ENCODE data around the gene DSTN. TPM values are rescaled to one million over a fixed set of nuclear protein-coding genes. Genes with fewer than 3 reads are reported as not detected.
A peak's percentile ranks its signal among the peaks of the same experiment; 100 is the strongest.

Gene DSTN
- 1,000 to 10,000 TPM; 1,245 to 1,338 TPM for total RNA-seq
- long read RNA-seq, donor 1, transcript DSTN-201 (4 exons, 3,617 nt) = major isoform, 761 of 866 reads
- long read RNA-seq, donor 1, transcript DSTN-203 (5 exons, 1,853 nt) = minor isoform, 19 of 866 reads
- long read RNA-seq, donor 1, partial matches to known transcripts = 61 of 866 reads
- long read RNA-seq, donor 1, other reads (novel, unspliced or antisense) = 25 of 866 reads
- long read RNA-seq, donor 2, transcript DSTN-201 (4 exons, 3,617 nt) = major isoform, 4,963 of 5,328 reads
- long read RNA-seq, donor 2, transcript DSTN-203 (5 exons, 1,853 nt) = minor isoform, 58 of 5,328 reads
- long read RNA-seq, donor 2, partial matches to known transcripts = 138 of 5,328 reads
- long read RNA-seq, donor 2, other reads (novel, unspliced or antisense) = 169 of 5,328 reads

DNA sequence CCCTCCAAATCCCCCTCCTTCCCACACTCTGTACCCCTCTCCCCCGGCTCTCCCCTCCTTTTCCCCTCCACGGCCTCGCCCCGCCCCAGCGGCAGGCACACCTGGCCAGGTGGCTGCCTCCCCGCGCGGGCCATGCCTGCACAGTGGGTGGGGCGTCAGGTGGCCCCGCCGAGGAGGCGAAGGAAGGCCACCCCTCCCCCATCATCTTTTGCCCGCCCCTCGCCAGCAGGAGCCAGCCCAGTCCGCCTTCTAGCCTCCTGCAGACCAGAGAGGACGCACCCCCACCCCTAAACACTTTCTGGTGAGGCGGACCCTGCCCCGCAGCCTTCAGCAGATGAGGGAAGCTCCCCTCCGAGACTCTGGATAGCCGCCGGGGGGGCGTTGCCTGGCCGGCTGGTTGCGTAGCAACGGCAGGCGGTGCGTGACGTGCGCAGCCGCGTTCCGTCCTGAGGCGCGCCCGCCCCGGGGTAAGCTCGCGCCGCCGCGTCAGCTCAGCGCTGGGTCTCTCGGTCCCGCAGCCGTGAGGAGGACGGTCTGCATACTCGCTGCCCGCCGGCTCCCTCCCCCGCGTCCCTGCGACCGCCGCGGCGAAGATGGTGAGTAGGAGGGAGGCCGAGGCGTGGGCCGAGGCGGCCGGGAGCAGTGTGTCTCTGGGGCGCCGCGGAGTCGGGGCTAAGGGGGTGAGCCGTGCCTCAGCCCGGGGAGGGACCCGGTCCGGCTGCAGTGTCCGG lies at the start of gene DSTN:
TSS of gene DSTN (plus strand) at position 460 of the 731 bp plus-strand sequence. CDS start at position 594, 134 bp downstream.
- peak; percentile 98 for DNase-seq (ENCODE audit: low spot score)
- intact Hi-C loops (cut with DNase I) = loop anchor here (5.0 kb wide), 2 partner anchors 32 to 43 kb away; no protein-coding TSS in a partner anchor

DNA sequence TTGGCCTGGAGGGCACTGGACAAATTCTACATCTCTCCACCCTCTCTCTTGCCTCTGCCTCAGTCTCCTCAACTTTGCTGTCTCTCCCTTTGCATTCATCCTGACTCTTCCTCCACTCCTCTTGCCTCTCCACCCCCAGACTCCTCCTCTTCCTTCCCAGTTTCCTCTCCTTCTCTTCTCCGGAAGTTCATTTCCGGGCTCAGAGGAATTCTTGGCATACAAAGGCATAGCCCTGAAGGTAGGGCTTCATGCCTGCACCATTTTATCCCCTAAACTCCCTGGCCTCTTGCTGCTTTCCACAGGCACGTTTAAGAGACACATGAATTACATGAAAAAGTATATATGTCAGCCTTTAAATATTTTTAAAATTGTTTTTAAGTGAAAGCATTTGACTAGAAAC lies 49.3 kb upstream of the DSTN start:
- intact Hi-C loops (cut with DNase I) = no loop called here
- no peak for DNase-seq (ENCODE audit: low spot score)

DNA sequence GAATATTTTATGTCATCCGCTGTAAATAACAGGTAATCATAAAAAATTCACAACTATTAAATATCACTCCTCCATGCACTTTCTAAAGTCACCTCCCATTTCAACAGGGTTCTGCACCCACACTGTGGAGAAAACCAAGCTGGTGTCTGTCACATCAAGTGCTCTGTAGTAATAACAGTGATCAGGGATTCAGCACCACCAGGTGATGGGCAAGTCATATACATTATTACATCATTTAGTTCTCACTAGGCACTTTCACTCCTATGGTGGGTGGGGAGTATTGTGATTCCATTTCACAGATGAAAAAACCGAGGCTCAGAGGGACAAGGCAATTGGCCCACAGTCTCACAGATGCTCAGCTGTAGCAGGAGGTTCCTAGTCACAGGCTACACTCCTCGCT lies 47.3 kb upstream of the DSTN start:
- DNase-seq (ENCODE audit: low spot score) = no peak
- intact Hi-C loops (cut with DNase I) = no loop called here

DNA sequence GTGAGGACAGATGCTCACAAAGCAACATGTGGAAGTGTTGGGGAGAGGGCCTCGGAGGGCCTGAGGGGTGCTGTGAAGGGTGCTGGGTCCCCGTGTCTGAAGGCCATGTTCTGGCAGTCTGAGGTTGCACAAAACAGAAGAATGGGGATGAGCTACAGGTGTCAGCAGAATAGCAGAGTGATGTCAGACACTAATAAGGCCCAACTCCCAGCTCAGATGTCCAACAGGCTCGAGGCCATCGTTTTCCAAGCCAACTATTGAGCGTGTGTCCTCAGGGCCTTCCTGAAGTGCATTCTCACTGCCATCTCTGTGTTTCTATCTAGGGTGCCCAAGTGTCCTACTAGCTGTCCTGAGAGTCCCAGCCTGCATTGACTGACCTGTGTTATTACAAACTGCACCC lies 46.5 kb upstream of the DSTN start:
- intact Hi-C loops (cut with DNase I) = no loop called here
- DNase-seq (ENCODE audit: low spot score) = no peak

DNA sequence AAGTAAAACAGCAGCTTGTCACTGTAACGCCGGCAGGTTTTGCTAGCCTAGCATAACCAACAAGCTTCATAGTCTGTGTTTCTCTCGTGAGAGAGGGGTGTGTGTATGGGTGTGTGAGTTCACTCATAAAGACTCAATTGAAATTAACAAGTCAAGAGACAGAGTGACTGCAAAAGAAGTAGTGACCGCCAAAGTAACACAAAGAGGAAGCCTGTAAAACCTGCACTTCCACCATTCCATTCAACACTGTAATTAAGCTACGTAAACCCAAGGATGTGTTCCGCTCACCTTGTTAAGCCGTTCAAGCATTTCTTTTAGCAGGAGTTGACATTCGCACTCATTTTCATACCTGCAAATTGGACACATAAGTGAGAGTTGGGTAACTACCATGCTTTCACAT lies 45.3 kb upstream of the DSTN start:
- intact Hi-C loops (cut with DNase I) = no loop called here
- no peak for DNase-seq (ENCODE audit: low spot score)

DNA sequence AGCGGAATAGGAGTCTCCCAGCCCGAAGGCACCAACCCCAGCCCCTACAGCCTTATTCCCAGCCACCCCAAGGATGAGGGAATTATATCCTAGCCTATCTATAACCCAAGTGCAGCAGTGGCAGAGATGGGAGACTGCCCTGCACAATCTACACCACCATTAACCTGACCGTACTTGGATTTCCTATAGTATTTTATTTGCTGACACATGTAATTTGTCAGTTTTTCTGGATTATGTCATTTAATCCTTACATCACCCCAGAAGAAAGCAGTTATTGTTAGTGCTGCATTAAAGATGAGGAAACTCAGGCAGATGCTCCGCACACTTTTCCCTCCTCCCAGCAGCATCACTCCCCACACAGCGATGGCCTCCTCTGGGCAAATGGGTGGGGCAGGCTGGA lies 44.7 kb upstream of the DSTN start:
- intact Hi-C loops (cut with DNase I) = no loop called here
- no peak for DNase-seq (ENCODE audit: low spot score)

DNA sequence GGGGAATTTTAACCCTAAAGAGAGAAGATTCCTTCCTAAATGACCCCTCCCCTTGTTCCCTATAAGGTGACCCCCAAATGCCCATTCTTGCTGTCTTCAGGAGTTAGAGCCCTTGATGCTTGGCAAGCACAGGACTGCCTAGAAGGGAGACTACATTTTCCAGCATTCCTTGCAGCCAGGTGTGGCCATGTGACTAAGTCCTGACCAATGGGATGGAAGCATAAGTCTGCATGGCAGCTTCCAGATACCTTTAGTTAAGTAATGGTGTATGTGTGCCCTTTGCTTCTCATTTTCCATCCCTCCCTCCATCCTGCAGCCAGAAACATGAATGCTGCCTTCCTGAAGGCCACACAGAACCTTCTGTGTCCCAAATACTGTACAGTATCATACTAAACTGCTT lies 44.2 kb upstream of the DSTN start:
- intact Hi-C loops (cut with DNase I) = no loop called here
- DNase-seq (ENCODE audit: low spot score) = no peak

DNA sequence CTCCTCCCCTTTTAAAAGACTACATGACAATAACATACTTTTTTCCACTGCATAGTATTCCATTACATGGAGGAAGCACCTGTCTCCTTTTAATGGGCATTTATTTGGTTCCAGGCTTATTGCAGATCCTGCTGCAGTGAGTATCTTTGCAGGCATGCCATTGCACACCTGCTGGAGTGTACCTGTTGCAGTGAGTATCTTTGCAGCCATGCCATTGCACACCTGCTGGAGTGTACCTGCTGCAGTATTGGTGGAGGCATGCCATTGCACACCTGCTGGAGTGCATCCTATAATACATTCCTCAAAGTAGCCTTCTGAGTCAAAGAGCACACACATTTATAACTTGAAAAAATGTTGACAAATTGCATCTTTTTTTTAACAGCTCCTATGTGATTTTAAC lies 40.3 kb upstream of the DSTN start:
- intact Hi-C loops (cut with DNase I) = no loop called here
- DNase-seq (ENCODE audit: low spot score) = no peak

DNA sequence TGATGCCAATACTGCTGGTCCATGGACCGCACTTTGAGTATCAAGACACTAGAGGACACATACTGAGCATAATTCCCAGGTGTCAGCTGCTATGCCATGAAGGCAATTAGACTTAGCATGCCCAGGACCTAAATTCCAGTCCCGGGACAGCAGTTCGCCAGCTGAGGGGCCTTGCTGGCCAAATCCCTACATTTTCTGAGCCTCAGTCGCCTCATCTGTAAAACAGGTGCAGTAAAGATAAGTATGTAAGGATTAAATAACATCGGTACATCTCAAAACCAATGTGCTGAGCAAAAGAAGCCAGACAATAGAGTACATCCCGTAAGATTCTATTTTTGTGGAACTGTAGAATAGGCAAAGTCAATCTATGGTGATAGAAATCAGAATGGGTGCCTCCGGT lies 39.7 kb upstream of the DSTN start:
- no peak for DNase-seq (ENCODE audit: low spot score)
- intact Hi-C loops (cut with DNase I) = loop anchor here in 1 of 2 donors (10.0 kb wide), 1 partner anchor 375 kb away; no protein-coding TSS in a partner anchor

DNA sequence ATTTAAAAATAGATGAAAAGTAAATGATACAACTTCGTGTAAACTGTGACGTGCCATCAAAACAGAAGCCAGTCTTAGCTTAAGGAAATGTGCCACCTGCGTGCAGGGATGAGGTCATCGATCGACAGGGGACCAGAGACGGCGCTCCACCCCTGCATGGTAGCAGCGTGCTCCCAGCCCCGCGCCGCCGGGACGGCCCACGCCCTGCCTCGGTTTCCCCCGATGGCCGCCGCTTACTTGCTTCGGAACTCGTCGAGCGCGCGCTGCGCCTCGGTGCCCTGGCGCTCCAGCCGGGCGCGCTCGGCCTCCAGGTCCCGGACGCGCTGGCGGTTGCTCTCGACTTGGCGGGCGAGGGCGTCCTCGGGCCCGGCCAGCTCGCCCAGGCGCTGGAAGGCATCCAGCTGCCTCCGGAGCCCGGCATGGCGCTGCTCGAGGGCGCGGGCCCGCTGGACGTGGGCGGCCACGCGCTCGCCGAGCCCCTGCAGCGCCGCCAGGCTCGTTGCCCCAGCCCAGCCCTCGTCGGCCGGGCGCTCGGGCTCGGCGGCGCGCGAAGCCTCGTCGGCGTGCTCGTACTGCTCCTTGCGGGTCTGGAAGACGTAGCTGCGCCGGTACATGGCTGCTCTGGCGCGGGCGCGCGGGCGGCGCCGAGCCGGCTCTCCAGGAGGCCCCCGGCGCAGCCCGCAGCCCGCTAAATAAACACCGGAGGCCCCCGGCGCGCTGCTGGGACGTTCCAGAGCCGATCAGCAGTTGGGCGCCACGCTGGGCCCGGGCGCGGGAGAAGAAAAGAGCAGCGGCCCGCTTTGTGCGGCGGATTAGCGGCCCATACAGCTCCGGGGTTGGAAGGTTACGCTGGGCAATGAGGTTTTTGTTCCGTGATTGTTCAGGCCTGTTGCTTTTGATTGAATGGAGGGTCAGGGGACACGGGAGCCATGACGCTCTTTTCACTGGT lies 38.9 kb upstream of the DSTN start, which contains the start of gene BFSP1:
TSS of gene BFSP1 (minus strand) at position 664 of the 949 bp plus-strand sequence. CDS start at position 614, 50 bp downstream.
- intact Hi-C loops (cut with DNase I) = loop anchor here in 1 of 2 donors (10.0 kb wide), 1 partner anchor 374 kb away; no protein-coding TSS in a partner anchor
- peak; percentile 84 for DNase-seq (ENCODE audit: low spot score)

DNA sequence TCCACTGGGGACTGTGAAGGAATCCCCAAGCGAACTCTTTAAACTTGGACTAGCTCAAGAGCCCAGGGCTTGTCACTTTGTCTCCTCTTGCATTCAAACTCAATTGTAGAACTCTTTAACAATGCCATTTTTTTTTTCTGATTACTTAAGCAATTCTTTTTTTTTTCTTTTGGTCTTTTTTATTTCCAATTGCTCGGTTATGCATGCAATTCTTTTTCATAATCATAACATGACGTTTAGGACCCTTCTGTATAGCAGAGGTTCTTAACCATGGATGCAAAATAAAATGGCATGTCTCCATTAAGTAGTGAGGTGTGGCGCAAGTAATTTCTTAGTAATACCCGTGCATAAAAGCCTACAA lies 38.2 kb upstream of the DSTN start:
- intact Hi-C loops (cut with DNase I) = loop anchor here in 1 of 2 donors (10.0 kb wide), 1 partner anchor 373 kb away; no protein-coding TSS in a partner anchor

DNA sequence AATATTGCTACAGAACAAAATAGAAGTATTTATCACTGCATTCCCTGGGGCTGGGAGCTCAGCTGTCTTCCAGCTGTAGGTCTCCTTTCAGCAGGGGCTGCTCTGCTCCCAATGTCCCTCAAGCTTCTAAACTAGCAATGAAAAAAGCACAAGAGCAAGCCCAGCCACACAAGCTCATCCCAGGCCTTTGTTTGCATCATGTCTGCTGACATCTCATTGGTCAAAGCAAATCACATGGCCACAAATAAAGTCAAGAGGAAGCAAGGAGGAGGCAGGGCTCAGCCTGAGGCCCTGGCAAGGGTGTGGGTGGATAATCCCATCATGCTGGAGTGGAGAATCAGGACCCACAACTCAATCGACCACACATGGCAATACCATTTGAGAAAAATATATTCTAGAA lies 36.5 kb upstream of the DSTN start:
- intact Hi-C loops (cut with DNase I) = loop anchor here in 1 of 2 donors (10.0 kb wide), 1 partner anchor 371 kb away; no protein-coding TSS in a partner anchor
- no peak for DNase-seq (ENCODE audit: low spot score)

More for the DNA sequence above, 38.2 kb upstream of the DSTN start:
- DNase-seq (ENCODE audit: low spot score) = no peak

DNA sequence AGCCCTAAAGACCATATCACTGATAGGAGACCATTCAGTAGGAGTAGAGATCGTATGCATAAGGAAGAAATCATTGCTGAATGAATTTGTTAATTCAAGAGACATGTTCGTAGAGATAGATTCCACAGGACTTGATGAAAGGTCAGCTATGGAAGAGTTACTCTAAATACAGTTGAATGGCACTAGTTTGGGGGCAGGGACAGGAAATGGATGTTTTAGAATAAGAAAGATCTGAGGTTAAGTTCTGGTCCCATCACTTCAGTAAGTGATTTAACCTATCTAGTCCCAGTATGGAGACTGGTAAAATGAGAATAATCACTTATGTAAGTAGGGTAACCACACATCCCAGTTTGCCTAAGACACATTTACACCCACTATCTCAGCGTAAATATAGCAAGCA lies 35.8 kb upstream of the DSTN start:
- intact Hi-C loops (cut with DNase I) = loop anchor here in 1 of 2 donors (10.0 kb wide), 1 partner anchor 371 kb away; no protein-coding TSS in a partner anchor
- no peak for DNase-seq (ENCODE audit: low spot score)

DNA sequence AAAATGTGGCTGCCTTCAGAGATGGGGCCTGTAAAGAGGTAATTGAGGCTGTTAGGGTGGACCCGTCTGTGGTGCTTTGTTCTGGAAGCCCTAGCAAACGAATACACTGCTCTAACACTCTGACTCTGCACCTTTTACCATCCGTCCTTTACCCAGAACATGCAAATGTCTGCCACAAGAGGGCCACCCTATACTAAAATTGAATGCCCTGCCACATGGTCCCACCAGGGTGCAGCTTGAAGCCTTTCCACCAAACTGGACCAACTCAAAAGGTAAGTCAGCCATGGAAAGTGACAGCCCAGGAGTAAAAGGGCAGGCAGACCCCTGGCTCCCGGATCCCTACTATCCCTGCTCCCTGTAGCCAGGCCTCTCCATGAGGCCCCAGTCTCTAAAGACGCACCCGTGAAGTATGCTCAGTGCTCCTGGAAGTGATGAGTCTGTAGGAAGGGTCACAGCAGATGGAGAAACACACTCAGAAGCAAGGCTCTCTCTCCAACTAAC lies 32.9 kb upstream of the DSTN start:
- intact Hi-C loops (cut with DNase I) = loop anchor here (2.0 to 10.0 kb wide), 4 partner anchors 35 to 368 kb away; partner anchors contain the start of gene DSTN (in 1 of the 2)
- DNase-seq (ENCODE audit: low spot score) = no peak

DNA sequence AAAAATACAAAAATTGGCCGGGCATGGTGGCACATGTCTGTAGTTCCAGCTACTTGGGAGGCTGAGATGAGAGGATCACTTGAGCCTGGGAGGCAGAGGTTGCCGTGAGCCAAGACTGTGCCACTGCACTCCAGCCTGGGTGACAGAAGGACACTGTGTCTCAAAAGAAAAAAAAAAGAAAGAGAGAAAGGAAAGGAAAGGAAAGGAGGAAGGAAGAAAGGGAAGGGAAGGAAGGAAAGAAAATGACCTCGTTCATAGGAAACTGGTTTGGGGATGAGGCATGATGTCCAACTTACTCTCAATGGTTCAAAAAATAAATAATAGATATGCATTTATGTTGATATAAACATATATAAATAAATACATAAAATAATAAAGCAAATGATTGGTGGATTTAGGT lies 31.9 kb upstream of the DSTN start:
- intact Hi-C loops (cut with DNase I) = loop anchor here (2.0 to 10.0 kb wide), 4 partner anchors 34 to 367 kb away; partner anchors contain the start of gene DSTN (in 1 of the 2)
- DNase-seq (ENCODE audit: low spot score) = no peak

DNA sequence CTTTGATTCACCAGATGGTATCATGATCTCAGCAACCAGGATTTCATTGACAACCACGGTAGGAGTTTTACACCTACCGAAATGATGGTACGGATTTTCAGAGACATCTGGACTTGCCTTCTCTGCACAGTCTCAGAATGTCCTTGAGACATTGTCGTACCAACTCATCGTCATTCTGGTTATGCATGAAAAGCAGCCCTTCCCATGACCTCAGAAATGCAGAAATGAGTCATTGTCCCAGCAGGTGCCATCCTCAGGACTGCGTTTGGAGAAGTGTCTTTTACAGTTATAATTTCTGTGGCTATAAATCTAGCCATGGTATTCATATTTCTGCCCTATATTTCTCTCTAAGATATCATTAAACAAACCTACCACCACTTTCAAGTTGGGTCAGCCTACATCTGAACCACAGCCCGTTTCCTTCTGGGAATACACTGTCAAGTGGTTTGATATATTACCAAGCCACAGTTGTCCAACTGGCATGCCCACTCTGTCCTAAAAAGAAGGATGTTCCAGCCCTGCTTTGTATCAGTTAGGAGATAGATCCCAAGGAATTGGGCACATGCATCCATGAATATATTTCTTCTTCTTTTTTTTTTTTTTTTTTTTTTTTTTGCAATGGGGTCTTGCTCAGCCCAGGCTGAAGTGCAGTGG lies 31.2 kb upstream of the DSTN start:
- no peak for DNase-seq (ENCODE audit: low spot score)
- intact Hi-C loops (cut with DNase I) = loop anchor here in 1 of 2 donors (5.0 to 10.0 kb wide), 3 partner anchors 34 to 366 kb away; partner anchors contain the start of gene DSTN

DNA sequence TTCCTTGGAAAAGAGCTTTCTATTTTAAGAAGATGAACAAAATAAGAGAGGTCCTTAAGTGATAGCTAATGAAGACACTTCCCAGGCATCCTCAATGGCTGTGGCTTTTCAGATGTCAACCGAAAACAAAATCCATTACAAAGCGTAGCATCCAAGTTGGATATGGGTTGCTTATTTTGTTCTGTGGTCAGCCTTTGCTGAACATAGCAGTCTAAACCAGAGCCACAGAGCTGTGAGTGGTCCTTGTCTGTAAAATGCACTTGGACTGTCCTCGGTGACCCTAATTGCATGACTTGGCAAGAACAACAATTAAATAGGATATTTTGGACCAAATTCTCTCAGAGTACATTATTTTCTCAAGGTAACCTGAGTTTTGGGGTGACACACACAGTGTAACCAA lies 28.3 kb upstream of the DSTN start:
- intact Hi-C loops (cut with DNase I) = loop anchor here in 1 of 2 donors (5.0 kb wide), 2 partner anchors 36 to 56 kb away; no protein-coding TSS in a partner anchor

DNA sequence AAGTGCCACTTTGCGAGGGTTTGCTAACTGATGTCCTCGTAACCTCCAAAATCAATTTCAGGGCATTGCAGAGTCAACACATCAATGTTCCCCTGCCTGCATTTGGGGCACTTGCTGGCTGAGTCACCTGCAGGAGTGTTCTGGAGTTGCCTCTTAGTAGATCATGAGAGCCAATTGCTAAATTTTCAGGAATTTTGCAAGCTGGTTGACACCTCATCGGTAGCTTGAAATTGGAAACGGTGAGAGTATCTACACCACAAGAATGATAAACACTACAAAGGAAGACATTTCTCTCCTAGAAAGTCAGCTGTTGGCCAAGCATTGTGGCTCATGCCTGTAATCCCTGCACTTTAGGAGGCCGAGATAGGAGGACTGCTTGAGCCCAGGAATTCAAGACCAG lies 27.9 kb upstream of the DSTN start:
- no peak for DNase-seq (ENCODE audit: low spot score)
- intact Hi-C loops (cut with DNase I) = loop anchor here in 1 of 2 donors (5.0 kb wide), 2 partner anchors 35 to 55 kb away; no protein-coding TSS in a partner anchor

More for the DNA sequence above, 28.3 kb upstream of the DSTN start:
- DNase-seq (ENCODE audit: low spot score) = no peak

Measured in posterior vena cava (tissue), 2 donors.